Measurements from ENCODE around the gene NR3C2. TPM values are rescaled to one million over a fixed set of nuclear protein-coding genes. Genes with fewer than 3 reads are reported as not detected.

Gene NR3C2
- total RNA-seq, 1 donor from 2014 or later = 2.5 TPM

- H3K9me3 Mint-ChIP-seq (ENCODE audit: unreplicated experiment) = no peaks in the 10 kb centered on the region
- no peaks in the 10 kb centered on the region for H3K36me3 ChIP-seq (ENCODE audit: insufficient read depth, low read length)
- no peaks in the 10 kb centered on the region for H3K4me1 ChIP-seq (ENCODE audit: insufficient read depth, low read length)
- H3K27ac Mint-ChIP-seq (ENCODE audit: unreplicated experiment) = no peak overlapping the region
- H4K20me1 ChIP-seq (ENCODE audit: insufficient read depth, low read length) = no peaks in the 10 kb centered on the region
- no peak overlapping the region for H2AFZ ChIP-seq (ENCODE audit: low read depth, low read length)
- no peaks in the 10 kb centered on the region for H3K79me2 ChIP-seq (ENCODE audit: insufficient read depth, low read length)
- H3K9me3 ChIP-seq (ENCODE audit: insufficient read depth, low read depth, low read length) = no peaks in the 10 kb centered on the region
- no peaks in the 10 kb centered on the region for H3K27me3 ChIP-seq (ENCODE audit: insufficient read depth, low read length)
- no peaks in the 10 kb centered on the region for H3K27me3 Mint-ChIP-seq (ENCODE audit: low read depth, unreplicated experiment)
- TF ChIP-seq EZH2 (IDR thresholded peaks at IDR 0.05; ENCODE audit: insufficient read depth, low read length) = no peak
- no peak for TF ChIP-seq CTCF (IDR thresholded peaks at IDR 0.05; ENCODE audit: insufficient read depth, low read depth, low read length)
- H3K4me1 Mint-ChIP-seq (ENCODE audit: low read depth, unreplicated experiment) = no peaks in the 10 kb centered on the region
- no peaks in the 10 kb centered on the region for H3K36me3 Mint-ChIP-seq (ENCODE audit: low read depth, unreplicated experiment)
- H3K9ac ChIP-seq (ENCODE audit: low read length) = no peak overlapping the region
- no peak overlapping the region for H3K4me2 ChIP-seq (ENCODE audit: low read length)
- no peak for DNase-seq (ENCODE audit: low read depth)
- H3K4me3 ChIP-seq (ENCODE audit: insufficient read depth, low read depth, low read length) = no peak overlapping the region
- H3K4me3 Mint-ChIP-seq (ENCODE audit: unreplicated experiment) = no peak overlapping the region
- H3K27ac ChIP-seq (ENCODE audit: low read depth, low read length) = no peak overlapping the region
- no peak for FAIRE-seq
Observed at GRCh38 chr4:148349153-148349552, 93.1 kb downstream of the NR3C2 start.

GRCh38 chr4:148346657-148347056 is 95.6 kb downstream of the NR3C2 start:
- H3K27me3 ChIP-seq (ENCODE audit: insufficient read depth, low read length) = no peaks in the 10 kb centered on the region
- Mint-ChIP-seq H3K27me3 (ENCODE audit: low read depth, unreplicated experiment) (no peaks in the 10 kb centered on the region), H3K4me3 (ENCODE audit: unreplicated experiment) (no peak overlapping the region), H3K27ac (ENCODE audit: unreplicated experiment) (no peak overlapping the region), H3K36me3 (ENCODE audit: low read depth, unreplicated experiment) (no peaks in the 10 kb centered on the region), H3K4me1 (ENCODE audit: low read depth, unreplicated experiment) (no peaks in the 10 kb centered on the region), H3K9me3 (ENCODE audit: unreplicated experiment) (no peaks in the 10 kb centered on the region)
- no peak for TF ChIP-seq CTCF (IDR thresholded peaks at IDR 0.05; ENCODE audit: insufficient read depth, low read depth, low read length)
- TF ChIP-seq EZH2 (IDR thresholded peaks at IDR 0.05; ENCODE audit: insufficient read depth, low read length) = no peak
- H2AFZ ChIP-seq (ENCODE audit: low read depth, low read length) = no peak overlapping the region
- H3K36me3 ChIP-seq (ENCODE audit: insufficient read depth, low read length) = no peaks in the 10 kb centered on the region
- no peak for DNase-seq (ENCODE audit: low read depth)
- no peaks in the 10 kb centered on the region for H3K79me2 ChIP-seq (ENCODE audit: insufficient read depth, low read length)
- no peaks in the 10 kb centered on the region for H4K20me1 ChIP-seq (ENCODE audit: insufficient read depth, low read length)
- no peak overlapping the region for H3K9ac ChIP-seq (ENCODE audit: low read length)
- H3K27ac ChIP-seq (ENCODE audit: low read depth, low read length) = no peak overlapping the region
- H3K4me2 ChIP-seq (ENCODE audit: low read length) = no peak overlapping the region
- no peak overlapping the region for H3K4me3 ChIP-seq (ENCODE audit: insufficient read depth, low read depth, low read length)
- H3K4me1 ChIP-seq (ENCODE audit: insufficient read depth, low read length) = no peaks in the 10 kb centered on the region
- FAIRE-seq = no peak
- no peaks in the 10 kb centered on the region for H3K9me3 ChIP-seq (ENCODE audit: insufficient read depth, low read depth, low read length)

GRCh38 chr4:148345509-148345908 is 96.7 kb downstream of the NR3C2 start:
- Mint-ChIP-seq H3K4me3 (ENCODE audit: unreplicated experiment) (no peak overlapping the region), H3K27ac (ENCODE audit: unreplicated experiment) (no peak overlapping the region), H3K4me1 (ENCODE audit: low read depth, unreplicated experiment) (no peaks in the 10 kb centered on the region), H3K9me3 (ENCODE audit: unreplicated experiment) (no peaks in the 10 kb centered on the region), H3K36me3 (ENCODE audit: low read depth, unreplicated experiment) (no peaks in the 10 kb centered on the region), H3K27me3 (ENCODE audit: low read depth, unreplicated experiment) (no peaks in the 10 kb centered on the region)
- Histone ChIP-seq H3K4me1 (ENCODE audit: insufficient read depth, low read length) (no peaks in the 10 kb centered on the region), H3K9me3 (ENCODE audit: insufficient read depth, low read depth, low read length) (no peaks in the 10 kb centered on the region), H3K4me3 (ENCODE audit: insufficient read depth, low read depth, low read length) (no peak overlapping the region), H4K20me1 (ENCODE audit: insufficient read depth, low read length) (no peaks in the 10 kb centered on the region), H3K9ac (ENCODE audit: low read length) (no peak overlapping the region), H3K36me3 (ENCODE audit: insufficient read depth, low read length) (no peaks in the 10 kb centered on the region), H3K27ac (ENCODE audit: low read depth, low read length) (no peak overlapping the region), H2AFZ (ENCODE audit: low read depth, low read length) (no peak overlapping the region), H3K27me3 (ENCODE audit: insufficient read depth, low read length) (no peaks in the 10 kb centered on the region), H3K79me2 (ENCODE audit: insufficient read depth, low read length) (no peaks in the 10 kb centered on the region), H3K4me2 (ENCODE audit: low read length) (no peak overlapping the region)
- no peak for FAIRE-seq
- TF ChIP-seq CTCF (IDR thresholded peaks at IDR 0.05; ENCODE audit: insufficient read depth, low read depth, low read length) (no peak), EZH2 (IDR thresholded peaks at IDR 0.05; ENCODE audit: insufficient read depth, low read length) (no peak)
- DNase-seq (ENCODE audit: low read depth) = no peak
